ENCODE data around the gene RNU2-63P. TPM values are rescaled to one million over a fixed set of nuclear protein-coding genes. Genes with fewer than 3 reads are reported as not detected.
"Not testable (repeated sequence)": the region's sequence is repeated elsewhere in the genome, so short reads cannot be mapped to it uniquely, and the experiment has no call there.

Gene RNU2-63P
- total RNA-seq, 1 experiment from 2014 or later: not detected

GRCh38 chr2:87987473-87987872 is 28.9 kb downstream of the RNU2-63P start:
- not testable (repeated sequence) for H3K4me1 ChIP-seq (ENCODE audit: low read length); H3K27me3 ChIP-seq (ENCODE audit: low read length); H3K27ac ChIP-seq (ENCODE audit: low read length); H3K9me2 ChIP-seq (replicated peaks; ENCODE audit: insufficient read depth, low read length); H3K4me2 ChIP-seq (ENCODE audit: low read depth, low read length, poor library complexity, severe bottlenecking); DNase-seq; H4K20me1 ChIP-seq (ENCODE audit: insufficient read depth, low read depth, low read length); H2AFZ ChIP-seq (ENCODE audit: low read length); H3K36me3 ChIP-seq (ENCODE audit: insufficient read depth, low read length); H3K79me2 ChIP-seq (ENCODE audit: low read length); H3K9me3 ChIP-seq (ENCODE audit: low read length); H3K4me3 ChIP-seq (ENCODE audit: low read length); H3K9ac ChIP-seq (ENCODE audit: low read length)

DNA sequence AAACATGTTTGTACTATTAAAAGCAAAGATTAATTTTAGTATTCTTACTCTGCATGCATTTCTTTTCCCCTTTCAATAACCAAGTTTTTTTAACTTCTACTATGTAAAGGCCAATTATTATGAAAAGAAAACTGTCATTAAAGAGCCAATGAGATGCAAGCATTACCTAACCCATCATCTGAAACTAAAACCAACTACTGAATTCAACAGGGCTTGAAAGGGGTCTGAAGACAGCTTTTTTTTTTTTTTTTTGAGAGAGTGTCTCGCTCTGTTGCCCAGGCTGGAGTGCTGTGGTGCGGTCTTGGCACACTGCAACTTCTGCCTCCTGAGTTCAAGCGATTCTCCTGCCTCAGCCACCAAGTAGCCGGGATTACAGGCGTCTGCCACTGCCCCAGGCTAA is 30.4 kb downstream of the RNU2-63P start:
- H3K4me1 ChIP-seq (ENCODE audit: low read length); H3K36me3 ChIP-seq (ENCODE audit: insufficient read depth, low read length); H3K27ac ChIP-seq (ENCODE audit: low read length); H3K9me2 ChIP-seq (replicated peaks; ENCODE audit: insufficient read depth, low read length); DNase-seq; H3K4me2 ChIP-seq (ENCODE audit: low read depth, low read length, poor library complexity, severe bottlenecking); H3K9ac ChIP-seq (ENCODE audit: low read length); H3K79me2 ChIP-seq (ENCODE audit: low read length); H3K9me3 ChIP-seq (ENCODE audit: low read length); H2AFZ ChIP-seq (ENCODE audit: low read length); H4K20me1 ChIP-seq (ENCODE audit: insufficient read depth, low read depth, low read length); H3K27me3 ChIP-seq (ENCODE audit: low read length); H3K4me3 ChIP-seq (ENCODE audit: low read length): not testable (repeated sequence)

DNA sequence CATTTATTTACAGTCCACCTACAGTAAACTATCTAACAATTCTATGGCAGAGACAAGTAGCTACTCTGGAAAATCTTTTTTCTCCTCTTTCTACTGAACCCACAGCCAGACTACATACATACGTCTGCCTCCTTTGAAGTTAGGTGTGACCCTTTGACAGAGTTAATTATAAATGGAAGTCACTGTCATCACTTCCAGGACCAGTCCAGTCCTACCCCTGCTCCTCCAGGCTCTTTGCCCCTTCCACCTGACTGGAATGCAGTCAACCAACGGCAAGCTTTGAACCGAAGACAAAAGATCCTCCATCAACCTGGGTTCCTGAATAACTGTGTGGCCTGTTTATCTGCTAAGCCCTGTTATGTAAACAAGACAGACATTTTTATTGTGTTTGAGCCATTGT is 35.2 kb downstream of the RNU2-63P start:
- not testable (repeated sequence) for H3K9ac ChIP-seq (ENCODE audit: low read length); DNase-seq; H3K4me2 ChIP-seq (ENCODE audit: low read depth, low read length, poor library complexity, severe bottlenecking); H3K27me3 ChIP-seq (ENCODE audit: low read length); H4K20me1 ChIP-seq (ENCODE audit: insufficient read depth, low read depth, low read length); H3K4me1 ChIP-seq (ENCODE audit: low read length); H3K27ac ChIP-seq (ENCODE audit: low read length); H3K9me3 ChIP-seq (ENCODE audit: low read length); H3K79me2 ChIP-seq (ENCODE audit: low read length); H3K36me3 ChIP-seq (ENCODE audit: insufficient read depth, low read length); H3K4me3 ChIP-seq (ENCODE audit: low read length); H2AFZ ChIP-seq (ENCODE audit: low read length); H3K9me2 ChIP-seq (replicated peaks; ENCODE audit: insufficient read depth, low read length)

DNA sequence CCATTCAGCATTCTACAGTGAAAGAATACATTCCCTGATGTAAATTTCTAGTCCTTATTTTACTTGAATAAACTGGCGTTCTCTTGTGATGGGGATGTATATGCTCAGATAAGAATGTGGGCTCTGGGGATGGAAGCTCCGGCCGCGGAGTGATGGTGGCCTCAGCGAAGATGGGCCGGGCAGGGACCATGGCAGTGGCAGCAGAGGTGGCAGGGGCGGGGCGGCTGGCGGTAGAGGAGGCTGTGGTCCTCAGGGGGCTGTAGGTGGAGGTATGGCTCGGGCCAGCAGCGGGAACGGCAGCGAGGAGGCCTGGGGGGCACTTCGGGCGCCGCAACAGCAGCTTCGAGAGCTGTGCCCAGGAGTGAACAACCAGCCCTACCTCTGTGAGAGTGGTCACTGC is 44.0 kb downstream of the RNU2-63P start:
- not testable (repeated sequence) for H3K9me2 ChIP-seq (replicated peaks; ENCODE audit: insufficient read depth, low read length); H3K4me1 ChIP-seq (ENCODE audit: low read length); H3K79me2 ChIP-seq (ENCODE audit: low read length); H3K27me3 ChIP-seq (ENCODE audit: low read length); H3K9ac ChIP-seq (ENCODE audit: low read length); DNase-seq; H3K27ac ChIP-seq (ENCODE audit: low read length); H3K9me3 ChIP-seq (ENCODE audit: low read length); H2AFZ ChIP-seq (ENCODE audit: low read length); H3K4me3 ChIP-seq (ENCODE audit: low read length); H3K36me3 ChIP-seq (ENCODE audit: insufficient read depth, low read length); H3K4me2 ChIP-seq (ENCODE audit: low read depth, low read length, poor library complexity, severe bottlenecking); H4K20me1 ChIP-seq (ENCODE audit: insufficient read depth, low read depth, low read length)

Small RNA genes within 50 kb of the gene (small RNA-seq; reads per million reads assigned to genes)
- 1.1 reads per million, percentile 33 among the genes with 10 or more reads in this experiment for gene RNU2-63P

Other genes starting within 250 kb of the RNU2-63P start
- gene RGPD2, start 190.8 kb downstream of the RNU2-63P start, total RNA-seq (2014; rRNA removed; shearing (Covaris generic); ENCODE audit: low replicate concordance): not detected in 2 replicates
- gene KRCC1, start 39.2 kb upstream of the RNU2-63P start, total RNA-seq (2014; rRNA removed; shearing (Covaris generic); ENCODE audit: low replicate concordance): 42.5 and 63.6 TPM in 2 replicates
- gene SMYD1, start 51.3 kb upstream of the RNU2-63P start, total RNA-seq (2014; rRNA removed; shearing (Covaris generic); ENCODE audit: low replicate concordance): not detected in 2 replicates
- gene FABP1, start 111.5 kb upstream of the RNU2-63P start, total RNA-seq (2014; rRNA removed; shearing (Covaris generic); ENCODE audit: low replicate concordance): not detected in 2 replicates
- 0.69 and 1.8 TPM in 2 replicates for gene THNSL2, start 153.8 kb upstream of the RNU2-63P start, total RNA-seq (2014; rRNA removed; shearing (Covaris generic); ENCODE audit: low replicate concordance)